HG02610 (cell line): ENCODE measurements around the gene HNRNPA0.
"Not testable (repeated sequence)": the region's sequence is repeated elsewhere in the genome, so short reads cannot be mapped to it uniquely, and the experiment has no call there.

Experiments used
- ATAC-seq: cut with Tn5 transposase; IDR thresholded peaks from one replicate; pipeline ENCODE4 v1.9.1; 2021; ENCODE audit warnings: mild to moderate bottlenecking, moderate library complexity; ENCODE audit not compliant: unreplicated experiment

The HNRNPA0 gene

DNA sequence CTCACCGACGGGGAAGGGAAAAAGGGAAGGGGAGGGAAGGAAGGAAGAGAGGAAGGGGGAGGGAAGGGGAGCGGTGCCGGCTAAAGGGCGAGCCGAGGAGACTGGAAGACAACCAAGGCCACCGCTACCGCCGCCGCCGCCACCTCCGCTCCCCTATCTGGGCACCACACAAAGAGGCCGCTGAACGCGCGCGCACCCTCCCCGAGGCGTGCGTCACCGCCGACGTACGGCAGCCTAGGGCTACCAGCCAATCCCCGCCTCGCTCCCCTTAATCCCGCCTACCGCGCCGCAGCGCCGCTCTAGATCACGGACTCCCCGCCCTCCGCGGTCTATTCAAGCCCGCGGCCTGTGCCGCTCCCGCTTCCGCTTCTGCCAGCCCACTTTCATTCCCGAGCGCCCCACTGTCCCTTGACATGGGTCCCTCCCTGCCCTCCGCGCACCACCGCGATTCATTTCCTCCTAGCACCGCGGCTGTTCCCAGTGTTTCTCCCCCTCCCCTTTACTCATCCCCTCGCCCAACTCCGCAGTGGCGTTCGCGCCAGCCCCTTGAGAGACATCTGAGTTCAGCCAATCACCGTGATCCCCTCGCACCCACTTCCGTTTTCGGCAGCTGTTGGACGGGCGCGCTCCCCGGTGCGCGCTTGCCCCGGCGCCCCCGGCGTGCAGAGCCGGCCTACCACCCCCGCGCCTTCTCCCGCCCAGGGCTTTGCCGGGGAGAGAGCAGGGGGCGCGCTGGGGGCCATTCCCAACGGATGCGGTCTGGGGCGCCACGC is at the start of gene HNRNPA0:
Gene HNRNPA0, minus strand, starts transcription at position 176 of the 773 bp plus-strand sequence. CDS start 297 bp downstream, outside the sequence.
- peak; percentile 83 for ATAC-seq

DNA sequence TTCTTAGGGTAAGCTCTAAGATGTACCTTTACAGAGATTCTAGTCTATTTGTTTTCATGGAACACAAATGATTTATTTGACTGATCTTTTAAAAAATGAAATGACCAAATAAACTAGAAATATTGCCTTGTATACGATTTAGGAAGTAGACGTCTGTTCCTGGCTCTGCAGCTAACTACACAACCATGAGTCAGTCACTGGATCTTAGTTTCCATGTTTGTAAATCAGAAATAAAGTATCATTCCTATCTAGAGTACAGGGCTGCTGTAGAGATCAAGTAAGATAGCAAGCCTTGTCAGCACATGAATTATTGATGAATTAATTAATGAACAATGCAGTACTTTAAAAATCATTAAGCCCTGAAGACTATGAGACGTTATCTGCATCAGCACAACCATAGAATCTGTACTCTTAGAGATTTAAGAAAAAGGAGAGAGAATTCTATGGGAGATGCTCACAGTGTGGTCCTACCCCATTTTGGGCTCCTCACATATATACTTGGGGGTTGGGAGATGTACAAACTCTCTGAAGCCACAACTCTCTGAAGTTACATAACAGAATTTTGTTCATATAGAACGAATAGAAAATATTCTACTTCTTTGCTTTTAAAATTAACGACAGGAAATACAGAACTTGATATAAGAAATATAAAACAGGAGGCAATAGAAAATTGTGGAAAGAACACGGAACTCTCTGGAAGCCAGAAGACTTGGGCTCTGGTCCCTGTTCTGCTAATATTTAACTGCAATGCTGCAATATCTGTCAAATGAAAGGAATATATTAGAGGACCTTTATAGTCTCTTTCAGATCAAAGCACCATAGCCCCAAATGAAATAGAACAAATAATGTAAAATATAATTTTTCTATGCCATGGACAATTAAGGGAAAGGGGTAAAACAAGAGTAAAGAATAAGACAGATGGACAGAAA is 48.4 kb upstream of the HNRNPA0 start:
- no peak for ATAC-seq

- no peak for ATAC-seq
Measured at GRCh38 chr5:137800700-137801411, 46.7 kb upstream of the HNRNPA0 start.

DNA sequence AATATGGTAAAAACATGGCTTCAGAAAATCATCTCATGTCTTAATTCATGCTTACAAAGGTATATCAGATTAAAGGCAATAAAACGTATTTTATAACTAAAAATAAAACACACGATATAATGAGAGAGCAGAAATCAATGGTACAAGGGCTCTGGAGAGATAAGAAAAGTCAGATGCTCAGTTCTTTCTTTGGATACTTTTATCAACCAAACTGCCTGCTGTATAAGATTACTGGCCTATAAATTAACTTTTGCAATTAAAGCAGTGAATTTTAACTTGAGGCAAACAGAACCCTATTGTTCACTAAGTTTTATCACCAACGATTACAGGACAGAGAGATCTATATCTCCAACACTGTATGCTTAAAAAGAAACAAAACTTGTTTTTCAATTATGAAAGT is 42.1 kb upstream of the HNRNPA0 start:
- ATAC-seq: no peak

- no peak for ATAC-seq
Measured at GRCh38 chr5:137794863-137795262, 40.7 kb upstream of the HNRNPA0 start.

DNA sequence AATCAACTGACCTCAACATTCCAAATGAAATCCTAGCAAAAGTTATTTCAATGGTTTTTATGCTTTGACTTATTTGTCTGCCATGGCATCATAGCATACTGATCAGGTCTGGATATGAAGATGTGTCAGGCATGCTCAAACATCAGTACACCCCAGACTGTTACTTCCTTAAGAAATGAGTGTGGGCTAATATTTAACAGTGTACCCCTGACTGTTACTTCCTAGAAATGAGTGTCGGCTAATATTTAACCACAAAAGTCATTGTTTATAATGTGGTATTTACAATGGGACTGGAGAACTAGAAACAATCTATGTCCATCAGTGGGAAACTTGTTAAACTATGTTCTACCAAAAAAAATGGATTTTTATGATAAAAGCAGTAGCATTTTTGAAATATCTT is 38.1 kb upstream of the HNRNPA0 start:
- ATAC-seq: no peak

- no peak for ATAC-seq
Measured at GRCh38 chr5:137791799-137792198, 37.6 kb upstream of the HNRNPA0 start.

GRCh38 chr5:137791387-137791786 is 37.2 kb upstream of the HNRNPA0 start:
- ATAC-seq: no peak

- ATAC-seq: not testable (repeated sequence)
Measured at GRCh38 chr5:137788560-137788959, 34.4 kb upstream of the HNRNPA0 start.

DNA sequence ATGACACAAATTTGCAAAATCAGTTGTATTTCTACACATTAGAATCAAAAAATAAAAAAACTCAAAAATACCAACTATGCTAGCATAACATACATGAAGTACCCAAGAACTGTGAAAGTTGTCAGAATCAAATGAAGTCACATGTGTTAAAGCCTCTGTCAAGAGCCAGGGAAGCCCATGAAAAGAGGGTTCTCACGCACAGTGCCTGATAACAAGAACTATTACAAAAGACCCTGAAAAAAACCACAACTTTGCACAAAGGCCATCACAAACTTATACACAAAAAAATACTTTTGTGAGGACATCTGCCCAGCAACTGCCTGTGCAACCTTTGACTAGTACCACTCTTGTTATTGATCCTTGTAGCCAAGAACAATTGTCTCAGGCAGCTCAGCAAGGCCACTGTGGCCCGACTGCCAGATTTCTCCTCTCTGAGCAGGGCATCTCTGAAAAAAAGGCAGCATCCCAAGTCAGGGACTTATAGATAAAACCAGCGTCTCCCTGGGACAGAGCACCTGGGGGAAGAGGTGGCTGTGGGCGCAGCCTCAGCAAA is 28.9 kb upstream of the HNRNPA0 start:
- ATAC-seq: no peak

DNA sequence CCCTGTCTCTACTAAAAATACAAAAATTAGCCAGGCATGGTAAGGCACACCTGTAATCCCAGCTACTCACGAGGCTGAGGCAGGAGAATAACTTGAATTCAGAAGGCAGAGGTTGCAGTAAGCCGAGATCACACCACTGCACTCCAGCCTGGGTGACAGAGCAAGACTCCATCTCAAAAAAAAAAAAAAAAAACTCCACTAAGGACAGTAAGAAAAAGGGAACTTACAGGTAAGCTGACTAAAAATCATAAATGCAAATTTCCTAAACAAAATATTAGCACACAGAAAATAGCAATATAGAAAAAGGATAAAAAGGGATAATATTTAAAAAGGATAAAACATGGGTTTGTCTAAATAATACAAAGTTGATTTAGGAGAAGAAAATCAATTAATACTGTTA is 27.9 kb upstream of the HNRNPA0 start:
- ATAC-seq: no peak

- no peak for ATAC-seq
Measured at GRCh38 chr5:137778772-137779564, 24.8 kb upstream of the HNRNPA0 start.

GRCh38 chr5:137767937-137768336 is 13.8 kb upstream of the HNRNPA0 start:
- ATAC-seq: not testable (repeated sequence)

GRCh38 chr5:137761566-137761965 is 7.4 kb upstream of the HNRNPA0 start:
- ATAC-seq: no peak

GRCh38 chr5:137760719-137761516 is 6.8 kb upstream of the HNRNPA0 start:
- ATAC-seq: no peak

DNA sequence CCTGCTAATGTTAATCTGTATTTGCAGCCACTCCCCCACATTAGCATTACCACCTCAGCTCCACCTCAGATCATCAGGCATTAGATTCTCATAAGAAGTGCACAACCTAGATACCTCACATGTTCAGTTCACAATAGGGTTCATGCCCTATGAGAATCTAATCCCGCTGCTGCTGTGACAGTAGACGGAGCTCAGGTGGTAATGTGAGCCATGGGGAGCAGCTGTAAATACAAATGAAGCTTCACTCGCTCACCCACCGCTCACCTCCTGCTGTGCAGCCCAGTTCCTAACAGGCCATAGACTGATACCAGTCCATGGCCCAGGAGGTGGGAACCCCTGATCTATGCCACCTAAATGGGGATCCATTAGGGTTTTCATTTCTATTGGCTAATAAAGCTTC is 6.1 kb upstream of the HNRNPA0 start:
- no peak for ATAC-seq

GRCh38 chr5:137758715-137759306 is 4.6 kb upstream of the HNRNPA0 start:
- ATAC-seq: no peak

DNA sequence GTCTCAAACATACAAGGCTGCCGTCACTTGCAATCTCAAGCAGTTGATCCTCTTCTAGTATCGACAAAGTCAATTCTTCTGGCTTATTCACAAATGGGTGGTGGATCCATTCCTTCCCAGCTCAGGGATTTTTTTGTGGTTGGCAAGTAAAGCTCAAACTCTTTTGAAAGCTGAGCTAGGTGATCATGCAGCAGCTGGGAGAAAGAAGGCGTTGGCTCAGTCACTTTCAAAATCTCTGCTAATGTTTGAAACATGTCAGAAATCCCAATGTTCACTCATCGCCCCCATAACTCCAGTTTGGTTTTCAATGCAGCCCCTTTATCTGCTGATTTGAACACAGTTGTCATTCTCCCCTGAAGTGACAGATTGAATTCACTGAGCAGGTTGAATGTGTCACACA is 4.0 kb upstream of the HNRNPA0 start:
- no peak for ATAC-seq

GRCh38 chr5:137757634-137758033 is 3.5 kb upstream of the HNRNPA0 start:
- ATAC-seq: no peak
